Vagina (tissue), 2 donors: Measurements from ENCODE around the gene BICD1. TPM values are rescaled to one million over a fixed set of nuclear protein-coding genes. Genes with fewer than 3 reads are reported as not detected.

Experiments
- DNase-seq, 2 donors: peaks; one replicate each; pipeline ENCODE4 v3.0.0-alpha.2; 2017; ENCODE audit errors: extremely low spot score in 2 of 2
- H3K27ac ChIP-seq: fragments of 200-600 bp; sonication (generic); one replicate; pipeline ENCODE4 v1.5.1; 2019
- H3K27me3 ChIP-seq: fragments of 200-600 bp; sonication (generic); one replicate; pipeline ENCODE4 v1.5.1; 2019
- H3K36me3 ChIP-seq, 2 donors: fragments of 200-600 bp; sonication (generic); one replicate each; pipeline ENCODE4 v1.5.1; 2017 to 2019
- H3K4me1 ChIP-seq: fragments of 200-600 bp; sonication (generic); one replicate; pipeline ENCODE4 v1.5.1; 2019
- H3K4me3 ChIP-seq, 2 donors: fragments of 200-600 bp; sonication (generic); 1 replicate in 1 of 2; 2 replicates in 1 of 2; pipeline ENCODE4 v1.5.1; 2016 to 2019
- H3K9me3 ChIP-seq: fragments of 200-600 bp; sonication (generic); one replicate; pipeline ENCODE4 v1.5.1; 2019
- CTCF ChIP-seq, 3 experiments: fragments of 450-650 bp in 2 of 3; fragments of 200-600 bp in 1 of 3; sonication (generic) in 1 of 3; IDR thresholded peaks; one replicate each; pipeline ENCODE4 v1.5.1; 2017 to 2019; ENCODE audit warnings: antibody characterized with exemption in 3 of 3, mild to moderate bottlenecking in 2 of 3, moderate library complexity in 2 of 3
- POLR2A ChIP-seq, 2 donors: fragments of 450-650 bp; IDR thresholded peaks; one replicate each; pipeline ENCODE4 v1.6.1; 2017; ENCODE audit warnings: antibody characterized with exemption in 2 of 2, mild to moderate bottlenecking in 2 of 2, moderate library complexity in 2 of 2
- POLR2AphosphoS5 ChIP-seq, 2 donors: sonication (generic); formaldehyde crosslinking; IDR thresholded peaks; one replicate each; pipeline ENCODE4 v1.9.0; 2017; ENCODE audit warnings: antibody characterized with exemption in 2 of 2, mild to moderate bottlenecking in 2 of 2, low read depth in 1 of 2; ENCODE audit not compliant: insufficient read depth in 1 of 2
- intact Hi-C: fragments of 100-400 bp; cut with DNase I; formaldehyde crosslinking; loops from one replicate; pipeline ENCODE4 v1.15.1; 2023
- total RNA-seq: library from RNA; depleted of rRNA; stranded (reverse); fragments of >200 nt; gene quantifications from one replicate; pipeline ENCODE4 v1.2.3, GENCODE V29; 2016

The BICD1 gene
- total RNA-seq, 1 donor from 2014 or later = 19.6 TPM

- Histone ChIP-seq H3K27me3 (no peaks in the 10 kb centered on the region), H3K27ac (no peak overlapping the region), H3K9me3 (no peaks in the 10 kb centered on the region), H3K36me3 (peaks cover 0 to 15% of the 10 kb centered on the region in 2 donors), H3K4me1 (no peaks in the 10 kb centered on the region), H3K4me3 (no peak overlapping the region)
- no peak for DNase-seq
- no peak for TF ChIP-seq POLR2AphosphoS5 (IDR thresholded peaks at IDR 0.05; ENCODE audit: insufficient read depth in 1 of 2, low read depth in 1 of 2)
- TF ChIP-seq POLR2A (IDR thresholded peaks at IDR 0.05) = no peak
- no peak for TF ChIP-seq CTCF (IDR thresholded peaks at IDR 0.05)
- intact Hi-C loops = no loop called here
These were observed 108.1 kb downstream of the BICD1 start for GRCh38 chr12:32214723-32215122.

GRCh38 chr12:32217354-32218310, 111.0 kb downstream of the BICD1 start:
- Histone ChIP-seq H3K36me3 (peaks cover 0 to 15% of the 10 kb centered on the region in 2 donors), H3K4me1 (no peaks in the 10 kb centered on the region), H3K27ac (no peak overlapping the region), H3K27me3 (no peaks in the 10 kb centered on the region), H3K4me3 (no peak overlapping the region), H3K9me3 (no peaks in the 10 kb centered on the region)
- TF ChIP-seq POLR2A (IDR thresholded peaks at IDR 0.05) (no peak), POLR2AphosphoS5 (IDR thresholded peaks at IDR 0.05; ENCODE audit: insufficient read depth in 1 of 2, low read depth in 1 of 2) (no peak), CTCF (IDR thresholded peaks at IDR 0.05) (no peak)
- intact Hi-C loops = no loop called here
- DNase-seq = no peak

GRCh38 chr12:32223941-32224340, 117.3 kb downstream of the BICD1 start:
- DNase-seq = no peak
- Histone ChIP-seq H3K36me3 (no peaks in the 10 kb centered on the region), H3K4me1 (no peaks in the 10 kb centered on the region), H3K4me3 (no peak overlapping the region), H3K9me3 (no peaks in the 10 kb centered on the region), H3K27me3 (no peaks in the 10 kb centered on the region), H3K27ac (no peak overlapping the region)
- intact Hi-C loops = loop anchor here (5.0 kb wide), 1 partner anchor 1017 kb away; no protein-coding TSS in a partner anchor
- TF ChIP-seq CTCF (IDR thresholded peaks at IDR 0.05) (no peak), POLR2A (IDR thresholded peaks at IDR 0.05) (no peak), POLR2AphosphoS5 (IDR thresholded peaks at IDR 0.05; ENCODE audit: insufficient read depth in 1 of 2, low read depth in 1 of 2) (no peak)

GRCh38 chr12:32226768-32227167, 120.1 kb downstream of the BICD1 start:
- no peak overlapping the region for H3K27ac ChIP-seq
- DNase-seq = no peak
- no peaks in the 10 kb centered on the region for H3K4me1 ChIP-seq
- intact Hi-C loops = no loop called here
- TF ChIP-seq CTCF (IDR thresholded peaks at IDR 0.05) (no peak), POLR2A (IDR thresholded peaks at IDR 0.05) (no peak), POLR2AphosphoS5 (IDR thresholded peaks at IDR 0.05; ENCODE audit: insufficient read depth in 1 of 2, low read depth in 1 of 2) (no peak)
- no peaks in the 10 kb centered on the region for H3K27me3 ChIP-seq
- H3K9me3 ChIP-seq = no peaks in the 10 kb centered on the region
- no peaks in the 10 kb centered on the region for H3K36me3 ChIP-seq
- H3K4me3 ChIP-seq = no peak overlapping the region
